Nephron progenitor cell (in vitro differentiated cells): ENCODE measurements around the gene POP4.

Source experiments
- DNase-seq: peaks from one replicate; pipeline ENCODE4 v3.0.0; 2021
- H3K27ac Mint-ChIP-seq: 2 replicates; pipeline ENCODE4 v1.8.0; 2021; ENCODE audit warnings: mild to moderate bottlenecking, moderate library complexity, mixed read lengths
- H3K27me3 Mint-ChIP-seq: 2 replicates; pipeline ENCODE4 v1.8.0; 2021; ENCODE audit warnings: mild to moderate bottlenecking, low read depth, mixed read lengths; ENCODE audit not compliant: poor library complexity
- H3K36me3 Mint-ChIP-seq: 2 replicates; pipeline ENCODE4 v1.8.0; 2021; ENCODE audit warnings: low read depth, mixed read lengths
- H3K4me1 Mint-ChIP-seq: 2 replicates; pipeline ENCODE4 v1.8.0; 2021; ENCODE audit warnings: mixed read lengths
- H3K4me3 Mint-ChIP-seq: 2 replicates; pipeline ENCODE4 v1.8.0; 2021; ENCODE audit warnings: mild to moderate bottlenecking, moderate library complexity, mixed read lengths
- H3K9me3 Mint-ChIP-seq: 2 replicates; pipeline ENCODE4 v1.8.0; 2021; ENCODE audit warnings: mild to moderate bottlenecking, moderate library complexity, mixed read lengths
- TF ChIP-seq, protein P1 (sequence below): fragments of 200-600 bp; sonication (generic); IDR thresholded peaks from 2 replicates; pipeline ENCODE4 v1.5.0; 2021; ENCODE audit warnings: antibody characterized with exemption

The POP4 gene

DNA sequence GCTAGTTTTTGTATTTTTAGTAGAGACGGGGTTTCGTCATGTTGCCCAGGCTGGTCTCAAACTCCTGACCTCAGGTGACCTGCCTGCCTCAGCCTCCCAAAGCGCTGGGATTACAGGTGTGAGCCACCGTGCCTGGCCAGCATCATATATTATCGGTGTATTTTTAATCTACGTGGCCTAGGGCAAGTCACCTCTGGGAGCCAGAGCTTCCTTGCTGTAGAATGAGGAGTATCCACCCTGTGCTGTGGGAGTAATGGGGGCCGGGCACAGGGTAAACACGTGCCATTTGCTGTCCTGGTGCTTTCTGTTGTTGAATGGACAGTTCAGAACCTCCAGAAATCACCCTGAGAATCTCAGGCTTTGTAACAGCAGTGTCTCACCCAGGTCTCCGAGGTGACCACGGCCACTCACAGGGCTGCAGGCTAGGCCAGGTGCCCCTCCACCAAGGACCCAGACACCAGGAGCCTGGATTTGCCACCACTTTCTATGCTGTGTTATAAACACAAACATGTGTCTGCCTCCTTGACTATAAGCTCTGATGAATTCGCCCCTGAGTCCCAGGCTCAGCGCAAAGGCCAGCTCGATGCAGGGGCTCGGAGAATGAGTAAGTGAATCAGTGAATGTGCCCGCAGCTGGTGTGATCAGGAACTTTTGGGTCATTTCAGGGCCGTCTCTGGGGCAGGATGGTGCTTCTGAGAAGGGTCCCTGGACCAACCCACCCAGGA is 22.7 kb downstream of the POP4 start:
- Mint-ChIP-seq H3K9me3 (no peaks in the 10 kb centered on the region), H3K27ac (no peak overlapping the region), H3K27me3 (peaks cover 2% of the 10 kb centered on the region), H3K4me1 (peaks cover 18% of the 10 kb centered on the region), H3K4me3 (no peak overlapping the region), H3K36me3 (no peaks in the 10 kb centered on the region)
- no peak for DNase-seq
- TF ChIP-seq, protein P1, sequence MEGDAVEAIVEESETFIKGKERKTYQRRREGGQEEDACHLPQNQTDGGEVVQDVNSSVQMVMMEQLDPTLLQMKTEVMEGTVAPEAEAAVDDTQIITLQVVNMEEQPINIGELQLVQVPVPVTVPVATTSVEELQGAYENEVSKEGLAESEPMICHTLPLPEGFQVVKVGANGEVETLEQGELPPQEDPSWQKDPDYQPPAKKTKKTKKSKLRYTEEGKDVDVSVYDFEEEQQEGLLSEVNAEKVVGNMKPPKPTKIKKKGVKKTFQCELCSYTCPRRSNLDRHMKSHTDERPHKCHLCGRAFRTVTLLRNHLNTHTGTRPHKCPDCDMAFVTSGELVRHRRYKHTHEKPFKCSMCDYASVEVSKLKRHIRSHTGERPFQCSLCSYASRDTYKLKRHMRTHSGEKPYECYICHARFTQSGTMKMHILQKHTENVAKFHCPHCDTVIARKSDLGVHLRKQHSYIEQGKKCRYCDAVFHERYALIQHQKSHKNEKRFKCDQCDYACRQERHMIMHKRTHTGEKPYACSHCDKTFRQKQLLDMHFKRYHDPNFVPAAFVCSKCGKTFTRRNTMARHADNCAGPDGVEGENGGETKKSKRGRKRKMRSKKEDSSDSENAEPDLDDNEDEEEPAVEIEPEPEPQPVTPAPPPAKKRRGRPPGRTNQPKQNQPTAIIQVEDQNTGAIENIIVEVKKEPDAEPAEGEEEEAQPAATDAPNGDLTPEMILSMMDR = no peak

DNA sequence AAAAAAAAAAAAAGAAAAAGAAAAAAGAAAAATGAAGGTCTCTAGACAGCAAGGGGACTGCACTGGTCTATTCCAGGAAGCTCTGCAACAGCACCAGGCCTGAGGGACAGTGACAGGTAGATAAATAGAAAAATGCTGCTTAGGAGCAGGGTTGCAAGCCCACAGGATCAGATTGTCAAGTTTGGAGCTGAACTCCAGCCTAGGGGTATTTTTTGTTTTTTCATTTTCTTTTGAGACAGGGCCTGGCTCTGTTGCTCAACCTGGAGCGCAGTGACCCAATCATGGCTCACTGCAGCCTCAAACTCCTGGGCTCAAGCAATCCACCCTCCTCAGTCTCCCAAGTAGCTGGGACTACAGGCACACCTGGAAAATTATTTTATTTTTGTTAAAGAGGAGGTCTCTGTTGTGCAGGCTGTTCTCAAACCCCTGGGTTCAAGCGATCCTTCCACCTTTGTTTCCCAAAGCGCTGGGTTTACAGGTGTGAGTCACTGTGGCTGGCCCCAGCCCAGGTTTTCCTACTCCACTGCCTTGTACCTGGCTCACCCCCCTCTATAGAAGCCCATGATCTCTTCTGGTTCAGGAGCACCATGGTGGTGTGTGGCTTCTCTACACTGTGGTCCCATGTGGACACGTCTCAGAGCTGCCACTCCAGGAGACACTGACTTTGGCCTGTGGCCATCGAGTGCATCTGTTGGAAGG is 23.9 kb downstream of the POP4 start:
- TF ChIP-seq, protein P1 = no peak
- Mint-ChIP-seq H3K4me1 (peaks cover 22% of the 10 kb centered on the region), H3K9me3 (peaks cover 2% of the 10 kb centered on the region), H3K4me3 (no peak overlapping the region), H3K27me3 (peaks cover 3% of the 10 kb centered on the region), H3K36me3 (no peaks in the 10 kb centered on the region), H3K27ac (peak overlapping the region; percentile 54)
- no peak for DNase-seq

DNA sequence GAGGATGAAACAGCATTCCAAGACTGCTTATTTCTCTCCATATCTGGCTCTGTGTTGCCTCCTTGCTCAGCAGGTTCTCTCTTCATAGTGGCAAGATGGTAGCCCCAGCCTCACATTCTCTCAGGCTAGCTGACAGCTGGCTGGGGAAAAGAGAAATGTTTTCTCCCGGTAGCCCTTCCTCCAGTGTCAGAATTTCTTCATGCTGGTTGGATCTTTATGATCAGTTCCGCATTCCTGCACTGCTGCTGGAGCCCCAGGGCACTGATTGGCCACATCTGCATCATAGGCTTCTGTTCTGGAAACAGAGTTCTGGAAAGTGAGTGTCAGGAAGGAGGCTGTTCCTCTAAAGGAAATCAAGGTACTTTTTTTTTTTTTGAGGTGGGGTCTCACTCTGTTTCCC is 24.6 kb downstream of the POP4 start:
- Mint-ChIP-seq H3K4me1 (peaks cover 23% of the 10 kb centered on the region), H3K27ac (no peak overlapping the region), H3K36me3 (no peaks in the 10 kb centered on the region), H3K9me3 (peaks cover 2% of the 10 kb centered on the region), H3K4me3 (no peak overlapping the region), H3K27me3 (peaks cover 3% of the 10 kb centered on the region)
- no peak for DNase-seq
- TF ChIP-seq, protein P1 = no peak

DNA sequence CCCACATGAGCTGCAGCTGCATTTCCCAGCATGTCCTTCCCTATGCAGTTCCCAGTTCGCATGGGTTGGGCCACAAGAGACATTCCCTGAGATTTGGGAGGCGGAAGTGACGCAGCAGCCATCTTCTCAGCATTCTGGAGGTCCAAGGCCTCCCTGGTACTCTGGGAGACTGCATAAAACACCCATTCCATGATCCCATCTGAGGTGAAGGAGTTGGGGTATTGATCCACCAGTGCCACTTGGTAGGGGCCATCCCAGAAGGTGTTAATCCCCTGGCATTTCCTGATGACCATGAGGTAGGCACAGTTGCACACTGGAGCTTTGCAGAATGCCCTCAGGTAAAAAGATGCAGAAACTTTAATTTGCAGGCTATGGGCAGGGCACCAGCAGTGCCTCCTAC is 25.4 kb downstream of the POP4 start:
- peaks cover 3% of the 10 kb centered on the region for H3K27me3 Mint-ChIP-seq
- TF ChIP-seq, protein P1 = no peak
- DNase-seq = no peak
- H3K4me1 Mint-ChIP-seq = peaks cover 31% of the 10 kb centered on the region
- no peak overlapping the region for H3K27ac Mint-ChIP-seq
- H3K36me3 Mint-ChIP-seq = no peaks in the 10 kb centered on the region
- no peak overlapping the region for H3K4me3 Mint-ChIP-seq
- peaks cover 2% of the 10 kb centered on the region for H3K9me3 Mint-ChIP-seq

DNA sequence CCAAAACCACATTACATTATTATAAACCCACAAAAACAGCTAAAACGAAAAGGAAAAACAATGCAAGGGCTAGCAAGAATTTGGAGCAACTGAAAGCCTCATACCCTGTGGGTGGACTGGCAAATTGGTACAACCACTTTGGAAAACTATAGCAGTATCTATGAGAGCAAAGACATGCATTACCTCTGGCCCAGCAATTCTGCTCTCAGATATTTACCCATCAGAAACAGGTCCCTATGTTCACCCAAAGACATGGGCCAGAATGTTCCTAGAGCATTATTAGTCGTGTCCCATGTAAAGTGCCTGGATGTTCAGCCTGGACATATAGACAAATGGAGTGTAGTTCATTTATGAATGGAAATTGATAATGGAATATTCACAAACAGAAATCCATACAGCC is 27.9 kb downstream of the POP4 start:
- no peak for DNase-seq
- TF ChIP-seq, protein P1 = no peak
- H3K4me1 Mint-ChIP-seq = peaks cover 49% of the 10 kb centered on the region

More for the DNA sequence above, 27.9 kb downstream of the POP4 start:
- H3K4me3 Mint-ChIP-seq = no peak overlapping the region
- H3K36me3 Mint-ChIP-seq = no peaks in the 10 kb centered on the region
- no peak overlapping the region for H3K27ac Mint-ChIP-seq
- H3K27me3 Mint-ChIP-seq = peaks cover 3% of the 10 kb centered on the region
- H3K9me3 Mint-ChIP-seq = peaks cover 2% of the 10 kb centered on the region
